Measurements from ENCODE around the gene PDSS2.

GRCh38 chr6:107315114-107315513, 144.2 kb downstream of the PDSS2 start:
- TF ChIP-seq CTCF (conservative IDR thresholded peaks at IDR 0.05; ENCODE audit: low read depth, low read length) (no peak), EZH2 (IDR thresholded peaks at IDR 0.05; ENCODE audit: borderline replicate concordance, low read depth, low read length, poor library complexity, severe bottlenecking) (no peak)
